Measurements from ENCODE around the gene FTCD.
"Not testable (repeated sequence)": the region's sequence is repeated elsewhere in the genome, so short reads cannot be mapped to it uniquely, and the experiment has no call there.

FTCD gene

DNA sequence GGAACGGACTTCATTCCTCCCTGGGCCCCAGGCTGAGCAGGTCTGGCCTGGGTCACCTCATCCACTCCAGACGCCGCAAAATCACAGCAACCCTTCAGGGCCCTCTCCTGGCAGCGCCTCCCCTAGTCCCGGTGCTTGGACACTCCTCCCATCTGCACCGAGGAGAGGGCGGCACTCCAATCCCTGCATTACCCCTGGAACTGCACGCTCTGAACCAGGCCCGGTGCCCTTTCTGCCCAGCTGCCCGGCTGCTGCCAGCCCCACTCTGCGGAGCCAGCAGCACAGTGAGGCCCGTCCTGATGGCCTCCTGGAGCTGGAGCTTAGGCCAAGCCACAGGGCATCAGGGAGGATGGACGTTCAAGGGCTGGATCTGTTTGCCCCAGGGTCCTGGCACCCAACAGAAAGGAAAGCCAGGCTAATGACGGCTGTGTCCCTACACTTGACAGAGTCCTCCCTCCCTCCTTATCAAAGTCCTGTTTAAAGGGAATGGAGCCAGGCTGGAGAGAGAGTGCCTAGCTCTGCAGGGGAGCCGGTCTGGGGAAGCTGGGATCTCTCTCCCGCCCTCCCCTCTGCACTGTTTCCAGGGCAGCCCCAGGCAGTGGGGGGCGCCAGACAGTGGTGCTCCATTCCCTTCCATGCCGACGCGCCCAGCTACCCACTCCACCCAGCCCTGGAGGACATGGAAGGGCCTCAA, 44.7 kb downstream of the FTCD start:
- no peak for DNase-seq (ENCODE audit: low spot score)

DNA sequence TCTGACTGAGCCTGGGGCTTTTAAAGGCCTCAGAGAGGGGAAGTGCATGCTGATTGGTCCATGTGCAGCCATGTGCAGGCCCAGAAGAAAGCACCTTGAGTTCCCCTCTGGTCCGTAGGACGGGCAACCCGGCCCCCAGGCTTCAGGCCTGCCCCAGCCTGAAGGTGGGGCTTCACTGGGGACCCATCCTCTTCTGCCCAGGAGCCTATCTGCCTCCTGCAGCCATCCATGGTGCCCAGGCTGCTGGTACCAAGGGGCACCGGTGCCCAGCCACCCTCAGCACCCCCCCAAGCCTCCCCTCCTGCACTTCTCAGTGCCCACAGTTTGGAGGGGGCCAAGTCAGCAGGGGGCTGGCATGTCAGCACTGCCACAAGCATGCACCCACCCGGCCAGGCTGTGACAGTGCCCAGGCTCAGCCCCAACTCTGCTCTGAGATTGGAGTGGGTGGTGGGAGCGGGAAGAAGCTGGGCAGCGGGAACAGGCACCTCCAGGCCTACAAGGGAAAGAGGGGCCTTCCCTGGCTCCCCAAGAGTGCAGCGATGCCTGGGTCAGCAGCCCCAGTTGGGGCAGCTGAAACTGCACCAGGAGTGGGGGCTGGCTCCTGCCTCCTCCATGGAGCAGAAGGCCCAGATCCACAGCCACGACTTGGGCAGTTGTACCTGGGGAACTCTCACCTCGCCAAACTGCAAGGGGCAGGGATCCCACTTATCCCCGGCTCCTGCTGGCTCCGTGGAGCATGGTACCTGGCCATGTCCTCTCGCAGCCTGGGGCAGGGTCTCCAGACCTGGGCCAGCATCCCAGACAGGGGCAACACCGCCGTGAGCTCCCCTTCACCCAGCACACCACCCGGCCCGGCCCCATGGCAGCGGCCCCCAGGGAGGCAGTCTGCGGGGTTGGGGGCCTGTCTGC, 45.8 kb downstream of the FTCD start:
- DNase-seq (ENCODE audit: low spot score) = no peak

DNA sequence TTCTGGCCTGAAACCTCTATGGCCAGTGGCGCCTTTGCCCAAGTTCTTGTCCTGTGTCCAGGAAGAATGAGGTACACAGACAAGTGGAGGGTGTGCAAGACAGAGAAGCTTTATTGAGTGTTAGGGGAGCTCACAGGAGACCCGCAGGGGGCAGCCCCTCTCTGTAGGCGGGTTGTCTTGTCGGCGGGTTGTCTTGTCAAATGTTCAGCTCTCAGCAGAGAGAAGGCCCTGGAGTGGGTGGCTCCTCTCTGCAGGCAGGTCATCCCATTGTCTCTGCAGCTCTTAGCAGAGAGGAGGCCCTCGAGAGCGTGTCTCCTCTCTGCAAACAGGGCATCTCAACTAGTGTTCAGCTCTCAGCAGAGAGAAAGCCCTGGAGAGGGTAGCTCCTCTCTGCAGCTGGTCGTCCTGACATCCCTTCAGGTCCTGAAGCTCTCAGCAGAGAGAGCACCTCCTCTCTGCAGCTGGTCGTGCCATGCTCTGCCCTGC, 46.5 kb downstream of the FTCD start:
- no peak for DNase-seq (ENCODE audit: low spot score)

DNA sequence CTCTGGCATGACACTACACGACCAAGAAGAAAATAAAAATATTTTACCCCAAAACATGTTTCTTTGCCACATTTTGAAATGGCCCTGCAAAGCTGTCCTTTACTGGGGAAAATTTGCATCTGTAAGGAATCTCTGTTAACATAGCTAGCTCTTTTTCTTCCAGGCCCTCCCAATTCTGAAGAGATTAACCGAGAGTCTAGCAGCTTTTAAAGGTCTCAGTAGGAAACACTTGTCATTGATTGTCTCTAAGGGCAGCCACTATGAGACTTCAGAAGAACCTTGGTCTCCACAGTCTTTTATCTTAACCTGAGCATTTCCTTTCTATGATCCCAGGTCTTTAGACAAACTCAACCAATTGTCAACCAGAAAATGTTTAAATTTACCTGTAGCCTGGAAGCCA, 48.0 kb downstream of the FTCD start:
- DNase-seq (ENCODE audit: low spot score) = not testable (repeated sequence)

DNA sequence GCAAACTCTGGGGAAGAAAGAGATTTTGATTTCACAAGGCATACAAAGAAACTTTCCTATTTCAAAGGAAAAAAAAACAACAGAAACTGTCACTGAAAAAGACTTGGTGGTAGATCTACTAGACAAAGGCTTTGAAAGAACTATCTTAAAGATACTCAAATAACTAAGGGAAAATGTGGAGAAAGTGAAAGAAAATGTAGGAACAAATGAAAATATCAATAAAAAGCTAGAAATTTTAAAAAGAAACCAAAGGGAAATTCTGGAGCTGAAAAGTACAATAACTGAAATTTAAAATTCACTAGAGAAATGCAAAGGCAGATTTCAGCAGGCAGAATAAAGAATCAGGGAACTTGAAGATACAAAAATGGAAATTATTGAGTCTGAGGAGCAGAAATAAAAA, 51.3 kb downstream of the FTCD start:
- DNase-seq (ENCODE audit: low spot score) = no peak

DNA sequence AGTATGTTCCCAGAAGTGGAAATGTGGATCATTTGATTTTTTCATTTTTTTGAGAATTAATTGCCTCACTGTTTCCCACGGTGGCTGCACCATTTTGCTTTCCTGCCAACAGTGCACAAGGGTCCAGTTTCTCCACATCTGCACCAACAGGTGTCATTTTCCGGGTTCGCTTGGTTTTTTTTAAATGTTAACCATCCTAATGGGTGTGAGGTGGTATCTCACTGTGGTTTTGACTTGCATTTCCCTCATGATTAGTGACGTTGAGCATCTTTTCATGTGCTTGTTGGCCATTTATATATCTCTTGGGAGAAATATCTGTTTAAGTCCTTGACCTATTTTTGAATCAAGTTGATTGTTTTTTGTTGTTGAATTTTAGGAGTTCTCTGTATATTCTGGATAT, 54.5 kb downstream of the FTCD start:
- DNase-seq (ENCODE audit: low spot score) = no peak

DNA sequence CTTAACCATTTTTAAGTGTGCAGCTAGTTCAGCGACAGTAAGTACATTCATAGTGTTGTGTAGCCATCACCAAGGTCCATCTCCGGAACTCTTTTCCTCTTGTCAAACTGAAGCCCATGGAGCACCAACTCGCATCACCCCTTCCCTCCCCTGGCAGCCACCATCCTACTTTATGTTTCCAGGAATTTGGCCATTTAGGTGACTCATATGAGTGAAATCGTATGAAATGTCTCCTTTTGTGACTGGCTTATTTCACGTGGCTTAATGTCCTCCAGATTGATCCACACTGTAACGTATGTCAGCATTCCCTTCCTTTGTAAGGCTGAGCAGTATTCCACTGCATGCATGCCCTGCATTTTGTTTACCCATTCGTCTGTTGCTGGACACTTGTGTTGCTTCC, 55.0 kb downstream of the FTCD start:
- no peak for DNase-seq (ENCODE audit: low spot score)

DNA sequence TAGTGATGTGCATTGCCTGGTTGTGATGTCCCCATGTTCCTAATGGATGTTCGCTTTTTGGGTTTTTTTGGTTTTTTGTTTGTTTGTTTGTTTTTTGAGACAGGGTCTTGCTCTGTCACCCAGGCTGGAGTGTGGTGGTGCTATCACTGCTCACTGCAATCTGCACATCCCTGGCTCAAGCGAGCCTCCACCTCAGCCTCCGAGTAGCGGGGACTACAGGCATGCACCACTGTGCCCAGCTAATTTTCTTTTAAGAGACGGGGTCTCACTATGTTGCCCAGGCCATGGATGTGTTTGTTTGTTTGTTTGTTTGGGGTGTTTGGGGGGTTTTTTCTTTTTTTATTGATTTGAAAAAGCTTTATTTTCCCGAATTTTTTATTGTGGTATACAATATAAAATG, 55.4 kb downstream of the FTCD start:
- DNase-seq (ENCODE audit: low spot score) = no peak

DNA sequence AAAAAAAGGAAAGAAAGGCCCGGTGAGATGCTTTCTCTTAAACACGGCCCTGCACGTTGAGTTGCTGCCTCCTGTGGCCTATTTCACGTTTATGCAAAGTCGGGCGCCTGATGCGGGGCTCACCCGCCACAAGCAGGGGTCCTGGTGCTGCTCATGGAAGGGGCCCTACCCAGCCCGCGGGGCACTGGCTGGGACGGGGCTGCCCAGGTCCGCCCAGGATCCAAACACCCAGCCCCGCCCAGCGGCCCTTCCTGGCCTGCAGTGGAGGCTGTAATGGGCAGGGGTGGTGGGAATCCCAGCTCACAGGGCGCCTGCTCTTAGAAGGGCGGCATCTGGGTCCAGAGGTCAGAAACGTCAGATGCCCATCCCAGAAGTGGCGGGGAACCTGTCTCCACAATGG, 55.9 kb downstream of the FTCD start:
- no peak for DNase-seq (ENCODE audit: low spot score)

DNA sequence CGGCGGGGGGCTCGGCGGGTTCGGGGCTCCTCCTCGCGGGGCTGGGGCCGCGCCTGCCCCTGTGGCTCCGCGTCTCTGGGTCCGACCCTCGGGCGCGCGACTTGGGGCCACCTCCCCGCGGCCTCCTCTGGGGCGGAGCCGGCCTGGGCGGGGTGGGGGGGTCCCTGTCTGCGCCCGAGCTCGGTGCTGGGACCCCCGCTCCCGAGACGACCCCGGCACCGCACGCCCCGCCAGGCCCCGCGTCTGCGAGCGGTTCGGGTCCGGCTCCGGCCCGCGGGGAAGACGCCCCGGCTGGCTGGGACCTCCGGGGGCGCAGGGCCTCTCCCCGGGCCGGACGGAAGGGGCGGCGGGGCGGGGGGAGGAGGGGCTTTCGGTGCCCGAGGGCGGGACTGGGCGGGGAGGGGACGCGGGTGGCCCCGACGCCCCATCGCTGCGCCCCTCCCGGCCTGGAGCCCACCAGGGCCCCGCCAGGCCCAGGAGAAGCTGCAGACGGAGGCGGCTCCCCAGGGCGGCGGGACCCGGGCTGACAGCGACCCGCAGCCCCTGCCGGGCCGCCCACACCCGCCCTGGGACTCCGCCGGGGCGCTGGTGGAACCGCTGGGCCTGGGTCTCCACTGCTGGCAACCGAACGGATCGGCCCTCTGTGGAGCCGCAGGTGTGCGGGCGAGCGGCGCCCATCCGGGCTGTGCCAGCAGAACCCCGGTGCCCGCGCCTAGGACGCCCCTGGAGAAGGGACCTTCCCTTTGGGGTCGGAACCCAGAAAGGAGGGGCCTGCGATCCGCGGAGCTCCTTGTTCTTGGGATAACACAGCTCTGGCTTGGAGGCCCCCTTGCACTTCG, 56.9 kb downstream of the FTCD start:
- no peak for DNase-seq (ENCODE audit: low spot score)

DNA sequence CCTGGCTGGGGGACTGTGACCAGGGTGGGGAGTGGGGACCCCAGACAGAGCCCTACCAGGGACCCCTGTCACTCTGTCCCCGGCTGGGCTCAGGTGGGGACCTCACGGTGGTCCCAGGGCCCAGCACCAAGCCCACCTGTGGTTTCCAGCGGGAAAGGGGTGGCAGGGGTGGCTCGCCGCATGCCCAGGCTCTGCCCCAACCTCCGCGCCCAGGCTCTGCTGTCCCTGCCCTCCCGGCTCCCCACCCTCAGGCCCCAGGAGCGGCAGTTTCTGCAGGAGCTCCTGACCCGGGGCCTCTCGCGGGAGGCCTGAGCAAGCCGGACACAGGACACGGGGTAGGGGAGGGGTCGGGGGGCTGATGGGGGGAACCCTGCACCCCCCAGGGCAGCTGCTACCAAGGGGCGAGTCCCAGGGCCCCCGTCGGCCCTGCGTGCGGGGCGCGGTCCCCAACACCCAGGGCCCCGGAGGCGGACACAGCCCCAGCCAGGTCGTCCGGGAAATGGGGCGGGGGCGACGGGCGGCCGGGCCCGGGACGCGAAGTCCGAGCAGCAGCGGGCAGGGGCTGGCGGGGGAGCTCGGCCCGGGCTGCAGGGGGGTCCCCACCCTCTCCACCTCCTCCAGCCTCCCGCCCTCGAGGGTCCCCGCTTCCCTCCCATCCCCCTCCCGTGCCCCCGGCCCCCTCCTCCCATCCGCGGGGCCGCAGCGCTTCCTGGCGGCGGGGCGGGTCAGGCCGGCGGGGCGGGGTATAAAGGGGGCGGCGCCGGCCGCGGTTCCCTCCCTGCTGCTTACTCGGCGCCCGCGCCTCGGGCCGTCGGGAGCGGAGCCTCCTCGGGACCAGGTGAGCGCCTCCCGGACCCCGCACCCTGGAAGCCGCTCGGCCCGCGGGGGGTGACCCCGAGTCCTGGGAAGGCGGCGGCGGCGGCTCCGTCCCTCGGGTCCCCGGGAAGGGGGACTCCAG, 57.8 kb downstream of the FTCD start, which contains the start of gene COL6A2:
Gene COL6A2 (plus strand): TSS at position 777 of the 958 bp plus-strand sequence.
- peak; percentile 21 for DNase-seq (ENCODE audit: low spot score)

DNA sequence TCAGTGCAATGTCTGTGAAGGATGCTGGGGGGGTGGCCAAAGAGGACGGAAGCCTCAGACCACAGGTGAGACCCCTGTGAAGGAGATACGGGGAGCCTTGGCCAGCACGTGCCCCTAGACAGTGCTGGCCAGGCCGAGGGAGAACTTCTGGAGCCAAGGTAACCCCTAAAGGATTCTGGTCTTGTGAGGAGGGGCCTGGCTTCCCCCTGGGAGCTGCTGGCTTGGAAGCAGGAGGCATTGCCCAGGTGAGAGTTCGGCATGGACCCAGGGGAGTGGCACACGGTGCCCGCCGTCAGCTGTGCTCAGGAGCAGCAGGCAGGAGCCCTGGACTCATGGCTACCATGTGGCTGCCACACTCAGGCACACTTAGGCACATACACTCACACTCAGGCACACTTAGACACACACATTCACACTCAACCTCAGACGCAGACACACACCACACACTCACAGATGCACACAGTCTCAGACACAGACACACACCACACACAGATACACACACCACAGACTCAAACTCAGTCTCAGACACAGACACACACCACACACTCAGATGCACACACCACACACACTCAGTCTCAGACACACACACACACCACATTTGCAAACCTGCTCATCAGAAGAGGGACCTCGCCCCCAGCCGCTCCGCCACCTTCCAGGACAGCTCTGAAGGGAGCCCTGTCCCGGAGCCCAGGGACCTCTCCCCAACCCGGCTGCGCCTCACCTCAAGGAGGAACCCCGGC, 58.6 kb downstream of the FTCD start:
- DNase-seq (ENCODE audit: low spot score) = no peak

DNA sequence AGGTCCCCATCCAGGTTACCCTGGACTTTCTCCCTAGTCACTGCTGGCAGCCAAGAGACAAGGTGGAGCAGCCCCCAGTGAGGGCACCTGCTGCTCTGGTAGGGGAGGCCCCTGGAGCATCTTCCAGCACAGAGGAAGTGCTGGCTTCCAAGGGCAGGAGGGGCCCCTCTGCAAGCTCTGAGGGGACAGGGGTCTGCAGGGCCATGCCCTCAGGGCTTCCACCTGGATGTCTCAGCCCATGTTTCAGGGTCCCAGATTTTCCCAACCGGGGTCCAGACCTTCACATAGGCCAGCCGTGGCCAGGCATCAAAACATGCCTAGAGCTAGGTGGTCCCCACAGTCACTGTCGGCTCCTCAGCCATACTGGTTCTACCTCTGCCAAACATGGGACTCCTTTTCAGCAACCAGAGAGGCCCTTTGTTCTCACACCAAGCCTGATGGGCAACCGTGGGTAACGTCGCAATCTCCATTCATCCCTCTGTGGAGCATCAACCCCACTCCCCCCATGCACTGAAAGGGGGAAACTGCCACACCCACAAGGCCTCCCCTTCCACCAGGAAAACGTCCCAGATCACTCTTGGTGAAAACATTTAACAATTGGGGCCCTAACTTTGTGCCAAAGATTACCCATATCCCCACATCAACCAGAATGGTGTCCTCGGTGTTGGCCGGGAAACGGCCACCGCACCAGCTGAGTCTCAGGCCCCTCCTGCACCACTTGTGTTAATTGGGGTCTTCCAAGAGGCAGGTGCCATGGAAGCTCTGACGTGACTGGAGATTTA, 59.4 kb downstream of the FTCD start:
- no peak for DNase-seq (ENCODE audit: low spot score)

DNA sequence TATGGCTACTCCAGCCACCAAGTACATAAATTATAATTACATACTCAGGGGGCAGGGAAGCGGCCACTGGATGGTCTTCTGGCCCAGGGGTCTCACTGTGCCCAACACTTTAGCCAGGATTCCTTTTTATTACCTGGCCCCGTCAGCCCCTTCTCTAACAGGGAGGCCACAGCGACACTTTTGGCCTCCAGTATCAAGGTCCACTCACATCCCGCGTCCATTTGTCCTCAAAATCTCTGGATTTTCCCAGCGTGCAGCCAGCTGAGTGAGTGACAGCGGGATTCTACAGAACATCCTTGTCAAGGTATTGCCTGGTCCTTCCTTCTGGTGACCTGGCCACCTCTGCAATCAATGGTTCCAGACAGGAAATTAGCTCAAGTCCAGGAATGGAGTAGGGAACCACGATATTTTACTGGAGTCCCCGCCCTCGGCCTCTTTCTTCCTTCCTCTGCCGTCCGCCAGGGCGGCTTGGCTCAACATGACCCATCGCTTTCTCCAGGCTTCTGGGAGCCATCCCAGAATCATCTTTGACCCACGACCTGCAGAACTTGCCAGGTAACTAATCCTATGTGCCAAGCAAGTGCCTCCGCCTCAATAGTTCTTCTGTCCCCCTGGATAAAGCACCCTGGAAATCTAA, 60.2 kb downstream of the FTCD start:
- no peak for DNase-seq (ENCODE audit: low spot score)

DNA sequence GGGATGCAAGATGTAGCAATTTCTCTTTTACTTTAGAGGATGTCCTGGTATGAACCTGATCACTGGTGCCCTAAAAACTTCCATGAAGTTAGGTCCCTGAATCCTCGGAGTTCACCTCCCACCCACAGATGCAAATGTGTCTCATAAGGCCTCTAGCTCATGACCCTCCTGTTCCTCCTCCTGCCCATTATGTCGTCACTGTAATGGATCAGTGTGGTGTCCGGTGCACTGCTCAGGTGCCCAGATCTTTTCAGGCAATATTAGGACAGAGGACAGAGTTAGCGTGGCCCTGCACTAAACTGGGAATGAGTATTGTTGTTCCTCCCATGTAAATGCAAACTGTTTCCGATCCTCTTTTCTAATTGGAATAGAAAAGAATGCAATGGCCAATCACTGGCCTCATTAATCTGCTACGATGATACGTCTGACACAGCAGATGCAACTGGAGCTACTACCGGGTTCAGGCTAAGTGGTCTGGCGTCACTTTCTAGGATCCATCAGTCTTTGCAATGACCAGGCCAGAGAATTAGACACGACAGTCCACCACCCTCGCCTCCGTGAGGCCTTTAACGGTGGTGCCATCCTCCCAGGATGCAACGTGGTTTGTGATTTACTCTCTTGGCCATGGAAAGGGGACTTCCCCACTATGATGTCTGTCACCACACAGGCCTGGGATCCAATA, 60.8 kb downstream of the FTCD start:
- DNase-seq (ENCODE audit: low spot score) = no peak

DNA sequence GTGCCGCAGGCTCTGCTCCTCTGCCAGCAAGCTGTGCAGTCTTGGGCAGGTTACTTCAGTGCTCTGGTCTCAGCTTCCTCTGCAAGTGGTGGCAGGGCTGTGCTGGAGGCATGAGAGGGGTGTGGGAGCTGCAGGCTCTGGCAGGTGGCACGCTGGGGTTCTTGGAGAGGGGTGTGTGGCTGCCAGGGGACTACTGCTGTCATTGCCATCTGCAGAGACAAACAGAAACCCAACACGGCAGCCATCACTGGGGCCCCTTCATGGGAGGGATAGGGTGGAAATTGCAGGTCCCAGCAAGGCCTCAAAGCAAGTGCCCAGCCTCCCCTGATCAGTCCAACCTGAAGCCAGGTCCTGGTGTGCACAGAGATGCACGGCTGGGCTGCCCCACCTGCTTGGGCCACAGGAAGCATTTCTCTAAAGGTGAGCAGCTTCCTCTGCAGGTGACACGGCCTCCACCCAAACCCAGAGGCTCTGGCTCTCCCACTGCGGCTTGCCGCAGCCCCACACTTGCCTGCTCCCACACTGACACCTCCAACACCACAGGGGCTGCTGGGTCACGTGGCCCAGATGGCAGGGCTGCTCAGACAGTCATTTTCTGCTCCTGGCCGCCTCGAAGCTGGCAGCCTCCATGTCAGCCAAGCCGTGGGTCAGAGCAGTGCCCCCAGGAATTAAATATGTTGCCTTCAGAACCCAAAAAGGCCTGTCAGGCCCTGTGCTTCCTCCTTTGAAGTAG, 61.5 kb downstream of the FTCD start:
- peak; percentile 18 for DNase-seq (ENCODE audit: low spot score)

DNA sequence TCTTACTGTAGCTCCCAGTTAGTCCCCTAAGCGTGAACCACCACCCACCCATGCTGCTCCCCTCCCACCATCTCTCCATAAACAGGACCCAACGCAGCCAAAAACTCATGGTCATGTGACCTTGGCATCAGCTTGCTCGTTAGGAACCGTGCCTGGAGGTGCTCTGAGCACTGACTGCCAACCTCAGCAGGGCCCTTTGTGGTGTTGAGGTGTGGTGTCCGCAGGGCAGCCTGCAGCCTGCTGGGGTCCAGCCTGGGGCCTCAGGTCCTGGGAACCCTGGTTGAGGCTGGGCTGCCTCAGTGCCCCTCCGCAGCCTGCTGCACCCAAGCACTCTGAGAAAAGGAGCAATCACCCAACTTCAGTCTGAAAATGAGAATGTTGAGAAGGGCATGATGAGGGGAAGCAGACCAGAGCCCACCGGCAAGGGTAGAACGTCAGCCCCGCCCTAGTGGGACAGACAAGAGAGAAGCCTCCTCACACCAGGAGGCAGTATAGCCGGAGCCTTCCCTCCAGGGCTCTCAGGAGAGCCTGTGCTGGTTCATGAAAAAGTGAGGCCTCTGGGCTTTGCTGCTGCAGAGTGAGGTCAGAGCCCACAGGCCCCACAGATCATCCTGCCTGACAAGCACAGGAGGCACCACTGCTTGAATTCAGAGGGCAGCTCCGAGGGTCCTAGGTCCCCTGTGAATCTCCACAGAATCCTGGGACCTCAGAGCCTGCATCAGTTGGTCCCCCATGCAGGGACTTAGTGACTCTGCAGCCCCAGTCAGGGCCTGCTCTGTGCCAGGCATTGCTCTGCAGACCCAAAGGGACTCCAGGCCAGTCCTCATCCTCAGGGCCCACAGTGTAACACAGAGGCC, 62.3 kb downstream of the FTCD start:
- no peak for DNase-seq (ENCODE audit: low spot score)
